Adrenal gland (tissue), 5 donors: ENCODE data around the gene ANKRD55.

ENCODE experiments used
- CTCF ChIP-seq, 6 experiments: fragments of 450-650 bp in 4 of 6; fragments of 200-600 bp in 2 of 6; sonication (generic) in 1 of 6; IDR thresholded peaks; 1 replicate in 5 of 6; 2 replicates in 1 of 6; pipeline versions ENCODE4 v1.5.1 to v1.8.0; 2016 to 2021; ENCODE audit warnings: antibody characterized with exemption in 6 of 6, mild to moderate bottlenecking in 2 of 6, moderate library complexity in 1 of 6
- POLR2A ChIP-seq, 2 donors: fragments of 450-650 bp; IDR thresholded peaks; one replicate each; pipeline ENCODE4 v1.6.1; 2017; ENCODE audit warnings: antibody characterized with exemption in 2 of 2, mild to moderate bottlenecking in 2 of 2, moderate library complexity in 1 of 2
- donor health status: DM: no; HTN: no; CAD: no.

- TF ChIP-seq CTCF (IDR thresholded peaks at IDR 0.05) (no peak), POLR2A (IDR thresholded peaks at IDR 0.05) (no peak)
Observed at GRCh38 chr5:56080375-56081052, 152.6 kb downstream of the ANKRD55 start.
